GM21367 (cell line): ENCODE measurements around the gene CDCP2.
"Not testable (repeated sequence)": the region's sequence is repeated elsewhere in the genome, so short reads cannot be mapped to it uniquely, and the experiment has no call there.

Experiments used
- ATAC-seq: cut with Tn5 transposase; IDR thresholded peaks from one replicate; pipeline ENCODE4 v1.9.1; 2021; ENCODE audit not compliant: unreplicated experiment

CDCP2 gene

DNA sequence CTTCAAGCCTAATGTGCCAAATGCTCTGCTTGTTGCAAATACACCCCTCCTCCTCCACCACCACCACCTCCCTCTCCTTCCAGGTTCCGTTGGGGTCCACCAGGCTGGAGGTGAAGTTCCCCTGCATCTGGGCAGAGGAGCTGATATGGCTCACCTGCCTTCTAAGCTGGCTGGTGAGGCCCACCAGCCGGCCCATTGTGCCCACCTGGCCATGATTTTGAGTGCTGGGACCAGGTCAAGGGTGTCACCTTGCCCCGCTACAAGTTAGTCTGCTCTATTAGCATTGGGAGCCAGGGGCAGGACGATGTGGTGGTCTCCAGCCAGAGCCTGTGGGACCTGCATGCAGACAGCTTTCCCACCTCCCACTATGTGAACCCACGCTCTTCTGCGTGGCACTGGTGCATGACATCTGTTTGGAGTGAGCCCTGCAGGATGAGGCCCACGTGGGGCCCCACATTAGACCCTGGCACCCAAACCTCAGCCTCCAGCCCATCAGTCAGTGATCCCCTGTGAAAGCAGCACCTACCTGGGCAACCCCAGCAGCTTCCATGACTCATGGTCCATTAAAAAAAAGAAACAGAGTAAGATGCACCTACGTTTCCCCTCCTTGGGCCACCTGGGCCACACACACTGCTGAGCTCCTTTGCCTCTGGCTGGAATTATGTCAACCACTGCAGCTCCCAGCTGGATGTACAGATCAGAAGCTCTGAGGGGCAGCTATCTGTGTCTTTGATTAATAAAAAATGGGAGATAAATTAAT, 15.6 kb upstream of the CDCP2 start:
- ATAC-seq, result no peak

DNA sequence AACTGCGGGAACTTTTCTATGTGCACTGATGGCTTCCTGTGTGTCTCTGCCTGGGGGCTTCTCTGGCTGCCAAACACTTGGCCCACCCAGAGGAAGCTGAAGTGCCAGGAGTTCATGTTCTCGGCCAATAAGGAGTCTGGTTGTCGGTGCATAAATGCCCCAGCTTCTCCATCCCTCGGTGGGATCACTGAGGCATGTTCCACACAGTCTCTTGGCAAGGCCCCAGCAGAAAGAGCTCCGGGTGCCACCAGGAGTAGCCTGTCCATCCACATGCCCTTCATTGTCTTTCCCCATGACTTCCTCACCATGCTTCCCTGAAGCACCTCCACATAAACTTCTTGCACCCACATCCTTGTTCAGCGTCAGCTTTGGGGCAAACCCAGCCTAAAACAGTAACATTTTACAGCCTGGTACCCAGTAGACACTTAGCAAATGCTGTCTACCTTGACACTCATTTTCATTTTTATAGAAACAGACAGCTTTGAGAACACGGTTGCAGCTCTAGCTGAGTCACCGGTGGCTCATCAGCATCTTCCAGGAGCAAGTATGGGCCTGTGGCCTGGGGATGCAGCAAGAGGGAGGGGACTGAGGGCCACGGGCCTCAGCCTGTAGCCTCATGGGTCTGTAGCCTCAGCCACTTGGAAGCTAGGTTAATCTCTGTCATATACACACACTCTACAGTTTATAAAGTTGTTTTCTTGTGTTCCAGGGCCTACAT, 14.8 kb upstream of the CDCP2 start:
- no peak for ATAC-seq

DNA sequence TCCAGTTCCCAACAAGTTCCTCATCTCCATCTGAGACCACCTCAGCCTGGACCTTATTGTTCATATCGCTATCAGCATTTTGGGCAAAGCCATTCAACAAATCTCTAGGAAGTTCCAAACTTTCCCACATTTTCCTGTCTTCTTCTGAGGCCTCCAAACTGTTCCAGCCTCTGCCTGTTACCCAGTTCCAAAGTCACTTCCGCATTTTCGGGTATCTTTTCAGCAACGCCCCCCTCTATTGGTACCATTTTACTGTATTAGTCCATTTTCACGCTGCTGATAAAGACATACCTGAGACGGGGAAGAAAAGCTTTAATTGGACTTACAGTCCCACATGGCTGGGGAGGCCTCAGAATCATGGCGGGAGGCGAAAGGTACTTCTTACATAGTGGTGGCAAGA, 13.6 kb upstream of the CDCP2 start:
- ATAC-seq, result not testable (repeated sequence)

DNA sequence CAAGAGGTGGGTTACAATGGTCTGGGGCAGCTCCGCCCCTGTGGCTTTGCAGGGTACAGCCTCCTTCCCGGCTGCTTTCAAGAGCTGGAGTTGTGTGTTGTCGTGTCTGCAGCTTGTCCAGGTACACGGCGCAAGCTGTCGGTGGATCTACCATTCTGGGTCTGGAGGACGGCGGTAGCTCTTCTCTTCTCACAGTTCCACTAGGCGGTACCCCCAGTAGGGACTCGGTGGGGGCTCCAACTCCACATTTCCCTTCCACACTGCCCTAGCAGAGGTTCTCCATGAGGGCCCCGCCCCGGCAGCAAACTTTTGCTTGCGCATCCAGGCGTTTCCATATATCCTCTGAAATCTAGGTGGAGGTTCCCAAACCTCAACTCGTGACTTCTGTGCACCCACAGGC, 12.3 kb upstream of the CDCP2 start:
- ATAC-seq, result no peak

DNA sequence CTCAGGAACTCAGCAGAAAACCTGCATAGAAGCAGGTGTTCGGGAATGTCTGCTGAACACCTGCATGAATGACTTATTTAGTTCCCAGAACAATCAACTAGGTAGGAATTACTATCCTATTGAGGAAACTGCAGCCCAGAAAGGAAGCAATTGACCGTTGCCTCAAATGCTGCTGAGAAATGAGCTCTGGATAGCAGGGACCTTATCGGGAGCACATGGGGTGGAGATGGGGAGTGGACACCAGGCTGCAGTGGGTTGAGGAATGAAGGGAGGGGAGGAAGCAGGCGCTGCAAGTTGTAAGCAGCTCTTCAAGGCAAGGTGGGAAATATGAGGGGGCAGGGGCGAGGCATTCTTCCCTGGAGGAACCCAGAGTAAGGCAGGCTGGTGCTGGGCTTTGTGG, 10.8 kb upstream of the CDCP2 start:
- no peak for ATAC-seq

DNA sequence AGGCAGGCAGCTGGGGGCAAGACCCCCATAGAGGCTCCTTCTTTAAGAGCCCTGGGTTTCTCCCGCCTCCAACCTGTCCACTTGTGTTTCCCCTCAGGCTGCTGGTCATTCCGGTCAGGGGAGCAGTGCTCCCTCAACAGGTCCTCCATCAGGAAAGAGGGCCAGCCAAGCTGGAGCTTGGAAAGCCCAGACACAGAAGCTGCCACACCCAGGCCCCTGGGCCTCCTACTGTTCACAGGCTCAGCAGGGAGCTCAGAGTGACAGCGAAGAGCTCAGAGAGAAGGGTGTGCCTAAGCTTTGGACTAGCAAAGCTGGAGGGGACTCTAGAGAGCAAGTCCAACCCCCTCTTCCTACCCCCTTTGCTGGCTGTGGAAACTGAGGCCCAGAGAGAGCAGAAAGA, 10.3 kb upstream of the CDCP2 start:
- no peak for ATAC-seq

DNA sequence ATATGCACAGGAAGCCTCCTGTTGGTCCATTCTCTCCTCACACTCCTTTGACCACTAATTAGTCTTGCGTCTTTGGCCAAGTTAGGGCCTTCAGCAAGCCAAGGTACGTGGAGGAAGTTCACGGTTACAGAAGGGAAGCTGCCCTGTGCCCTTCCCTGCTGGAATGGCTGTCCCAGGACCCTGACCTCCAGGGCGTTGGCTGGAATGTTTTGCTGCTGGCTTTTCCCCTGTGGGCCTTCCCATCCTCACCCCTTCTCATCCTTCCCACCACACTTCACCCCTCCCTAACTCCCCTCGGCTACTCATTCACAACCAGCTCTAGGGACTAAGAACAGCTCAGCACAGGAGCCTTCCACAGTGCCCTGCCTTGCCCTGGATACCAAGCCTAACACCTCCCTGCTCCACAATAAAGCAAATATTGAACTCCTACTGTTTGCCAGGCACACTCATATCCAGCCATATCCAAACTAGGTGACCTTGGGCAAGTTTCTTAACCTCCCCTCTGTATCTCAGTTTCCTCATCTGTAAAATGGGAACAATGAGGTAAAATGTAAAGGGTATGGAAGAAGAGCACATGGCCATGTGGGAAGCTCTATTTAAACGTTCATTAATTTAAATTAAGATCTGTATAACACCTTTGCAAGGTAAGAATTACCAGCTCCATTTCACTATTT, 8.8 kb upstream of the CDCP2 start:
- no peak for ATAC-seq

DNA sequence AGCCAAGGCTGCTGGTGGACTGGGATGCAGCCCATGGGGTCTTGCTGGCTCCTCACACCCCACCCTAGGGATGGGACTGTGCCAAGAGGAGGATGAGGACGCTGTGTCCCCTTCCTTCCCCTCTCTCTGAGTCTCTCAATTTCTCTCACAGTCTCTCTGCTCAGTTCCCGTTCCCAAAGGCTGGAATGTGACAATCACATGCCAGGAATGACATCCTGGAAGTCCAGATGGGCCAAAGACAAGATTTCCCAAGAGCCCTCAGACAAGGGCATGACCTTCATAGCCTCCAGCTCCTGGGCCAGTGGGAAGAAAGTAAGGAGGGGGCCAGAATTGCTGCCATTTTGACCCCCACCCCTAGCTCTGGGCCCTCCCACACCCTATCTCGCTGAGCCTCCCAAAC, 7.6 kb upstream of the CDCP2 start:
- no peak for ATAC-seq

DNA sequence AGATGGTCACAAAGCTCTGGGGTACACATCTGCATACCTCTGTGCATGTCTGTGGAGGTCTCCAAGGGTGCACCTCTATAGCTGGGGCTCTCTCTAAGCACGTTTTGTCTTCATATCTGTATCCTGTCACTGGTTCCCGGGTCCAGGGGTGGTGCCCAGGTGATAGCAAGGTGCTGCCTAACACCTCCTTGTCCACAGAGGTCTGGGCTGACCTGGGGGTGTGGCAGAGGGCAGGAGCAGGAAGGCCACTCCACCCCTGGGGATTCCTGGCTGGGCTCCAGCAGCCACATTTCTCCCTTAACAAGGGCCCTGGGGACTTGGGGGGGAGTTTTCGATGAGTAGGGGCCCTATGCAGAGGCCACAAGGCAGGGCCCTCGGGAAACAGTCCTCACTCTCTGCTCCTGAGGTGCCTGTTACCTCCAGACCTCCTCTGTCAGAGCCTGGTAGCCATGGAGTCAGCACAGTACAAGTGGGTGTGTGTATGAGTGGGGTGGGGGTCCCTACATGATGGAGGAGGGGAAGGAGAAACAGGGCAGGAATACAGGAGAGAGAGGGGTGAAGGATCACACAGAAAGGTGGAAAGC, 7.0 kb upstream of the CDCP2 start:
- no peak for ATAC-seq

DNA sequence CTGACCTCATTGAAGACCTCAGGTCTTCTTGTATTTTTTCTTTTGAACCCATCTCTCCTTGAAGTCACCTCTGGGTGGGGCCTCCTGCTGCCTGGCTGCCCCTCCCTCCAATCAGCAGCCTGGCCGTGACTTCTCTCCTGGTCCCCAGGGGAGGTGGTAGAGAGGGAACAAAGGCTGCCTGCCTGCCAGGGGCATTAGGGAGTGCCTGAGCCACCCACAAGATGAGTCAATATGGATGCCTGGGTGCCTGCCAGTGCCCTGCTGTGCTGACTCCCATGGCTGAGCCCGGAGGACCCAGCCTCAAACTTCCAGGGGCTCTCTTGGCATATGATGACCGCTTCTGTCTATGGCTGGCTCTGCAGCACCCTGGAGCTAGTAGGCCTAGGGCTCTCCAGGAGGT, 5.3 kb upstream of the CDCP2 start:
- ATAC-seq, result no peak

DNA sequence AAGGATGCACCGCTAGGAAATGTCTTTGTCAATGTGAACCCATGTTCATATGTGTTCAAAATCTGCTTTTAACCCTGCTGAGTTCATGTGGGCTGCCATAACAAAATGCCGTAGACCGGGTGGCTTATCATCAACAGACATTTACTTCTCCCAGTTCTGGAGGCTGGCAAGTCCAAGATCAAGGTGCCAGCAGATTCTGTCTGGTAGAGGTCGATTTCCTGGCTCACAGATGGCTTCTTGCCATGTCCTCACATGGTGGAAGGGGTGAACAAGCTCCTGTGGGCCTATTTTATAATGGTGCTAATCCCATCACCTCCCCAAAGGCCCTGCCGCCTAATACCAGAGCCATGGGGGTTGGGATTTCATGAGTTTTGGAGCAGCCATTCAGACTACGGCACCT, 4.6 kb upstream of the CDCP2 start:
- ATAC-seq, result no peak

DNA sequence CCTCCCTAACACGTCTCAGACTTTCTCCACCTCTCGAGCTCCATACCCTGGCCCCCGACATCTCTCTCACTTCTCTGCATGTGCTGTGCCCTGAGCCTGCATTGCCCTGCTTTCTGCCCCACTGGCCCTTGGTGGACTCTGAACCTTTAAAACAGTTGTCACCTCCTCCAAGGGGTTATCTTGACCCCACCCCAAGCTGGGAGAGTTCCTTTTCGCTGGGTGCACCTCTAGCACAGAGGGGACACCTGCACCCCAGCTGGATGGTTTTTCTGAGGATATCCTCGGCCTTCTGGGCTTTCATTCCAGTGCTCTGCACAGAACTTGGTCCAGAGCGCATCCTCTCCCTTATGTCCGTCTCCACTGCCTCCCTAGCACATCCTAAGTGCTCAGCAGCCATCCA, 4.2 kb upstream of the CDCP2 start:
- ATAC-seq, result no peak

DNA sequence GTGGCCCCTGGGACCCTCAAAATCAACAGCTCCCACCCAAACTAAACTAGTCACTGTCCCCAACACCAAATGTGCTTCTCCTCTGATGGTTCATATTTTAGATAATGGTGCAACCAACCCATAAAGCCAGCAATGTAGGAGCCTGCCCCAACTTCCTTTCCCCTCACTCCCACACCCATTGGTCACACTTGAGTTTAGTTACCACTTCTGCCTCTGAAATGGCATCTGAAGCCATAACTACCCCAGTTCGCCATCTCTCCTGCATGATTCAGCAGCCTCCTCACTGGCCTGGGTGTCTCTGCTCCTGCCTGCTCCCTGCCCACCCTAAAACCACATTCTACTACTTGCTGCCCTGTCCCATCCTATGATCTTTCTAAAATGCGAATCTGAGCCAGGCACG, 3.4 kb upstream of the CDCP2 start:
- ATAC-seq, result no peak

DNA sequence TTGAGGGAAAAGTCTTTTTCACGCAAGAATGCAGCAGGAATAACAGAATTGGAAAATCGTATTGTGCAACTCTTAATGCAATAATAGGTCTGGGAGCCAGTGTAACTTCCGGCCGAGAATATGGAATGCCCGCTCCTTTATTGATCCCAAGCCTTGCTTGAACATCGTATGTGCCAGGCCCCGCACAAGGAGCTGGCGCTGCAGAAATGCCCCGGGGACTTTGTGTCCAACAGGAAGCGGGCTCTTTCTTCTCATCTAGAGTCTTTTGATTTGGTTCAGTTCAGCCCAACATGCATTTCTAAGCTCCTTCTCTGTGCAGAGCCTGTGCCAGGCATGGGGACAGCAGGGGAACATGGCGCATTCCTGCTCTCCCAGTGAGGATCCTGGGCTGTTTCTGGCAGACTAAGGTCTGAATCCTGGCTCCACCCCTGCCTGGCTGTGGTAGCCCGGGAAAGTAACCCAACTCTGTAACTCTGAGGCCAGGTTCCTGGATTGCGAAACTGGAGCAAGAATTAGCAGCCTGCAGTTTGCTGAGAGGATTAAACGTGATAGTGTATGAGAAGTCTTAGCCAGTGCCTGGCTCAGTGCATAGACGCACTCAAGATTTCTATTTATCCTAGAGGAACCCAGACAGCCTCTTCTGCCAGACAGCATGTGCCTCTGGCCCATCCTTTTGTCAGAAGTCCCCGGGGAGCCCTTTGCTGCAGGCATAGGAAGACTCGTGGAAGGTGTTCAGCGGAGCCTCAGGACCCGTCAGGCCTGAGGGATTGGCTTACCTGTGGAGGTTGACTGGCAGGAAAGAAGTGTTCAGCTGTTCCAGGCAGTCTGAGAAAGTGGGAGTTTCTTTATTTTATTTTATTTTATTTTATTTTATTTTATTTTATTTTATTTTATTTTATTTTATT, 987 bp upstream of the CDCP2 start:
- no peak for ATAC-seq

DNA sequence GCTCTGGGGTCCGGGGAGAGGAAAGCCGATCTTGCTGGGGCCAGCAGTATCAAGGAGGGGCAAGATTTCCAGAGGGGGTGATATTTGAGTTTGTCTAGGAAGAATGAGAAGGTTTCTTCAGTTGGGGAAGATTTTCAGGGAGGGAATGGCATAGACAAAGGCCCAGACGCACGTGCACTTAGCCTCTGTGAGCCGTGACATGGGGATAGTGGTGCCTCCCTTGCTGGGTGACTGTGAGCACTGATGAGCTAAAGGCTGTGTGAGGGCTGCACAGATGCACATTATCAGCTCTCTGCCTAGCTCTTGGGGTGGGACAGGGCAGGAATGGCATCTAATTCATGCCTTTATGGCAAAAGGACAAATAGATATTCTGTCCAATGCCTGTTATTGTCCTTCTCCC, 1.8 kb downstream of the CDCP2 start:
- no peak for ATAC-seq

DNA sequence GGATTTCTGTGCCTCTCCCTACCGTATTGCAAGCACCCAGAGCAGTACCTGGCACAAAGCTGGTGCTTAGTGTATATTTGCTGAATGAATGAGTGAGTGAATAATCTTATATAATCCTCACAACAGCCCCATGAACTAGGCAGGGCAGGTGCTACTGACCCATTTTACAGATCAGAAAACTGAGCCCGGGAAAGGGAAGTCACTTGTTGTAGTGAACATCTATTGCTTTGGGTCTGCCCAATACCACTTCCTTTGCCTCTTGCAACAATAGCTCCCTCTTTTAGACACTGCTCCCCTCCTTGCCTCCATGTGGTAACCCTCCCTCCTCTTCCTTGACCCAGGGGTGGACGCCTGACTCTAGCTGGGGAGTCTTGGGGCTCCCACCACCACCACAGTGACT, 3.1 kb downstream of the CDCP2 start:
- ATAC-seq, result no peak

DNA sequence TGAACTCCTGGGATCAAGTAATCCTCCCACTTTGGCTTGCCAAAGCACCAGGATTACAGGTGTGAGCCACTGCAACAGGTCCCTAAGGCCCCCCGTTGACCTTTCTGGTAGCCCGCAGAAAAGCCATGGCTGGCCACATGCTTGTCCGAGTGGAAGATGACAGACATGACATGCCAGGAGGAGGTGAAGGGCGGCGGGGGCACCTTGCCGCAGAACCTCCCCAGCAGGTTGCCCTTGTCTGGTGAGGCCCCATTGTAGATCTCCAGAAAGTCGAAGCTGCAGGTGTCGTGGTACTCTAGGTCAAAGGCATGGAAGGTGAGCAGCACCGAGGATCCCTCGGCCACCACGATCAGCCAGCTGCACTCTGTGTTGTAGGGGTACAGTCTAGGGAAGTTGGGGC, 8.4 kb downstream of the CDCP2 start:
- ATAC-seq, result no peak

DNA sequence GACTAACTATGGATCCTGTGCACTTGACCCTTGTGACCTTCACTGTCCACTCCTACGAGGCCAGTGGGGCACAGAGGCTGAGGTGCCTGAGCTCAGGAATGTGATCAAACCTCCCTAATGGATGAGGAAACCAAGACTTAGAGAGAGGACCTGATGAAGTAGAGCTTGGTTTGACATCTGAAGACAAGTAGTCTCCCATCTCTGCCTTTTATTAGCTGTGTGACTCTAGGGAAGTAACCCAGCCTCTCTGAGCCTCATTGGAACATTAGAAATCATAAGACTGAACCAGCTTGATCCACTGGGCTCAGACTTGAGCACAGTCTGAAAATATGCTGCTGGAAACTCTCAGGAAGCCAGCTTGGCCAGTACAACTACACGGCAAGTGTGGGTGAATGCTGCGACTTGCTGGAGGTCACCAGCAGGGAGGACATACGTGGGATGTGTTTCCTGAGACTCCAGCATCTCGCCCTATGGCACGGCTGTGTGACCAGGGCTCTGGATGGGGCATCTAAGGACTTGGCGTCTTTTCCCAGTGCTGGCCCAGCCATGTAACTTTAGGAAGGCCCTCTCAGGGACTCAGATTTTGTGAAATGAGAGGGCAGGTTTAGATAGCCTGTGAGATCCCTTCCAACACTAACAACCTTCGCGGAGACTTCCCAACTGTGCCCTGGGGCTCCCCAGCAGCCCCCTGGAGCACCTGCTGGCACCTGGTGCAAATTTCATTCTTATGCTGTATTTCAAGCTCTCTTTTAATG, 10.5 kb downstream of the CDCP2 start:
- no peak for ATAC-seq

DNA sequence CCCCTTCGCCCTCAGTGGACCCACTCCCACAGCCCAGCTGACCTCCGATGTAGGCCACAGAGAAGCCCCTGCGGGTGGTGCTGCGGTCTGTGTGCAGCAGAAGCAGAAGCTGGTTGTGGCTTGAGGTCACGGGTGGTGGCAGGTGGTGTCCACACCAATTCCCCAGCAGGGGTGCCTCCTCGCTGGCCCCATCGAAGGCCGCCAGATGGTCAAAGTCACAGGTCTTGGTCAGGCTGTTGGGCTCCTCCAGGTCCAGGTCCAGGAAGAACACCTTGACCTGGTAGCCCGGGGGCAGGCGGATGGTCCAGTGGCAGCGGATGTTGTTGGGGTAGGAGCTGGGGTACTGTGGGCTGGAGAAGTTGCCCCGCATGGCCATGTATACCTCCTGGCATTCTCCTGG, 13.1 kb downstream of the CDCP2 start:
- ATAC-seq, result no peak

DNA sequence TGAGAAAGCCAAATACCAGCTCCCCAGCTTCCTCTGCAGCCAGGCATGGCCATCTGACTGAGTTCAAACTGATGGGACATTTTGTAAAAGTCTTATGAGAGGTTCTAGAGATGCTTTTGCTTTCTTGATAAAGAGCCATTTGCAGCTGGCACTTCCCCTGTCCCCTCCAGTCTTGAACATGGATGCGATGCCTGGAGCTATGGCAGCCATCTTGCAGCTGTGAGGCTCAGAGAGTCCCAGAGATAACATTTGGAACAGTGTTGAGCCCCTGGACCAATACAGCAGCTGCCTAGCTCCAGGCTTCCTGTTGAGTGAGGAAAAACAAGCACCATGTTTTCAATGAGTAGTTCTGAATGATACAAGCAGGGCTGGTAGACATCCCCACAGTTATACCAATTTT, 13.8 kb downstream of the CDCP2 start:
- ATAC-seq, result no peak
